GM12878 (cell line): ENCODE measurements around the gene FRMPD2. TPM values are rescaled to one million over a fixed set of nuclear protein-coding genes. Genes with fewer than 3 reads are reported as not detected.
A peak's percentile ranks its signal among the peaks of the same experiment; 100 is the strongest.

Experiments used
- ATAC-seq: fragments of 200-7000 bp; cut with Tn5 transposase; 3 replicates; pipeline ENCODE4 v1.9.1; 2020; ENCODE audit warnings: mild to moderate bottlenecking, moderate library complexity
- BruUV-seq: library from RNA; stranded (reverse); fragments of 400-500 nt; replicated peaks from 2 replicates; lab custom pipeline; 2021; lab: Mats Ljungman, UMichigan
- CTCF ChIA-PET: fragments of 300-600 bp; sonication (Branson Sonifier 250); formaldehyde crosslinking; extraction: SDS; loops from one replicate; lab custom pipeline; 2021; ENCODE audit warnings: inconsistent platforms; lab: Yijun Ruan, JAX
- POLR2A ChIA-PET: fragments of 350-600 bp; formaldehyde crosslinking; extraction: SDS; loops from one replicate; lab custom pipeline; 2021; ENCODE audit warnings: inconsistent platforms; lab: Charles Lee
- RAD21 ChIA-PET: fragments of 300-600 bp; sonication (Branson Sonifier 250); formaldehyde crosslinking; loops from one replicate; lab custom pipeline; 2023; ENCODE audit warnings: antibody characterized with exemption; ENCODE audit not compliant: unreplicated experiment; lab: Charles Lee
- SMC1A ChIA-PET: fragments of 300-600 bp; sonication (Branson Sonifier 250); formaldehyde crosslinking; loops from one replicate; lab custom pipeline; 2023; ENCODE audit not compliant: unreplicated experiment, uncharacterized antibody; lab: Charles Lee
- DNase-seq: peaks from one replicate; pipeline ENCODE4 v3.0.0-alpha.2; 2011; ENCODE audit warnings: low read depth, low spot score
- FAIRE-seq: peaks from 3 replicates; lab custom pipeline; 2011; peaks lifted over from hg19 to GRCh38; lab: Jason Lieb, UNC
- H2AFZ ChIP-seq: 2 replicates; pipeline ENCODE4 v1.6.0; 2011; ENCODE audit warnings: low read depth, low read length, control low read depth; ENCODE audit not compliant: control insufficient read depth
- H3K27ac ChIP-seq: 2 replicates; pipeline ENCODE4 v1.5.1; 2011; ENCODE audit warnings: control low read depth; ENCODE audit not compliant: control insufficient read depth, insufficient read depth
- H3K27me3 ChIP-seq, 2 experiments: replicated peaks in 1 of 2; 2 replicates each; pipeline versions ENCODE4 v1.6.0 to v1.6.1; 2011; ENCODE audit warnings: low read length in 1 of 2; ENCODE audit not compliant: control insufficient read depth in 2 of 2, insufficient read depth in 2 of 2
- H3K36me3 ChIP-seq, 2 experiments: 2 replicates each; pipeline ENCODE4 v1.5.1; 2011; ENCODE audit warnings: low read length in 1 of 2; ENCODE audit not compliant: control insufficient read depth in 2 of 2, insufficient read depth in 2 of 2
- H3K4me1 ChIP-seq: 2 replicates; pipeline ENCODE4 v1.6.1; 2011; ENCODE audit warnings: mild to moderate bottlenecking, low read length, moderate library complexity, mixed read lengths; ENCODE audit not compliant: control insufficient read depth, insufficient read depth
- H3K4me2 ChIP-seq: 2 replicates; pipeline ENCODE4 v1.6.0; 2011; ENCODE audit warnings: control low read depth; ENCODE audit not compliant: control insufficient read depth, insufficient read depth
- H3K4me3 ChIP-seq: fragments of 200-600 bp; sonication (generic); 2 replicates; pipeline ENCODE4 v1.5.1; 2016
- H3K79me2 ChIP-seq: 2 replicates; pipeline ENCODE4 v1.6.0; 2011; ENCODE audit warnings: low read length; ENCODE audit not compliant: control insufficient read depth, insufficient read depth
- H3K9ac ChIP-seq: 2 replicates; pipeline ENCODE4 v1.8.0; 2011; ENCODE audit warnings: low read length, control low read depth, mixed read lengths; ENCODE audit not compliant: control insufficient read depth, insufficient read depth
- H3K9me3 ChIP-seq: replicated peaks from 3 replicates; pipeline ENCODE4 v1.5.1; 2011; ENCODE audit warnings: mild to moderate bottlenecking, low read length; ENCODE audit not compliant: control insufficient read depth, insufficient read depth
- H4K20me1 ChIP-seq: 2 replicates; pipeline ENCODE4 v1.6.0; 2011; ENCODE audit not compliant: control insufficient read depth, insufficient read depth
- BCL11A ChIP-seq: IDR thresholded peaks from 2 replicates; pipeline ENCODE4 v1.6.1; 2011; ENCODE audit warnings: low read depth, low read length
- HCFC1 ChIP-seq: fragments of 150-350 bp; IDR thresholded peaks from 2 replicates; pipeline ENCODE4 v1.6.1; 2014; ENCODE audit warnings: low read length
- IRF4 ChIP-seq: IDR thresholded peaks from 2 replicates; pipeline ENCODE4 v1.6.1; 2011; ENCODE audit warnings: low read depth, low read length
- SPI1 ChIP-seq: IDR thresholded peaks from 2 replicates; pipeline ENCODE4 v1.6.1; 2011; ENCODE audit warnings: low read depth, mild to moderate bottlenecking, low read length, moderate library complexity, borderline replicate concordance; ENCODE audit not compliant: insufficient read depth
- WGBS: methylation state at CpG from one replicate; pipeline ENCODE4 v1.1.6; 2016; ENCODE audit warnings: low lambda C conversion rate; ENCODE audit not compliant: insufficient replicate concordance, insufficient coverage; ENCODE audit errors: missing lambda C conversion rate; 5-methylcytosine and 5-hydroxymethylcytosine counted together
- in situ Hi-C: fragments of 300-500 bp; cut with MboI; formaldehyde crosslinking; loops from 9 replicates; pipeline ENCODE4 v1.14.3; 2018; ENCODE audit warnings: mixed read lengths
- intact Hi-C: fragments of 100-400 bp; cut with micrococcal nuclease; formaldehyde crosslinking; loops from one replicate; pipeline ENCODE4 v1.14.2; 2022; ENCODE audit not compliant: unreplicated experiment
- polyA plus RNA-seq, 11 experiments: library from polyadenylated mRNA; depleted of rRNA in 4 of 11; unstranded in 6 of 11; stranded (reverse) in 5 of 11; fragments of >200 nt; fragmentation: Nextera tagmentation in 4 of 11; fragmentation: Illumina TruSeq in 1 of 11; extraction: Ambion mirVana in 4 of 11; extraction: Trizol in 1 of 11; gene quantifications; 1 replicate in 1 of 11; 2 replicates in 10 of 11; pipeline versions ENCODE4 v1.2.1 to v1.2.3, GENCODE V29; 2011 to 2016; ENCODE audit warnings: inconsistent platforms in 2 of 11, missing spikeins in 2 of 11, low read depth in 1 of 11
- total RNA-seq, 4 experiments: library from RNA; depleted of rRNA in 3 of 4; stranded (reverse); fragments of >200 nt in 3 of 4; fragmentation: Illumina TruSeq in 1 of 4; extraction: Trizol in 1 of 4; gene quantifications; 2 replicates each; pipeline versions ENCODE4 v1.2.1 to v1.2.3, GENCODE V29; 2013 to 2021
- TF ChIP-seq, protein P1 (sequence below), 3 experiments: IDR thresholded peaks in 2 of 3; conservative IDR thresholded peaks in 1 of 3; 2 replicates each; pipeline ENCODE4 v1.5.1; 2011; ENCODE audit warnings: low read depth in 3 of 3, low read length in 3 of 3, mild to moderate bottlenecking in 3 of 3, control low read depth in 2 of 3, moderate library complexity in 2 of 3, inconsistent platforms in 1 of 3, mixed read lengths in 1 of 3; ENCODE audit not compliant: control insufficient read depth in 2 of 3, insufficient read depth in 1 of 3; ENCODE audit errors: extremely low read depth in 1 of 3

Gene FRMPD2
- total and polyA plus RNA-seq, 10 of the 15 experiments (the other 5 are each of a cell fraction or from before 2014, with no cell fraction given): 0.38 to 5.7 (median 1.4) TPM

DNA sequence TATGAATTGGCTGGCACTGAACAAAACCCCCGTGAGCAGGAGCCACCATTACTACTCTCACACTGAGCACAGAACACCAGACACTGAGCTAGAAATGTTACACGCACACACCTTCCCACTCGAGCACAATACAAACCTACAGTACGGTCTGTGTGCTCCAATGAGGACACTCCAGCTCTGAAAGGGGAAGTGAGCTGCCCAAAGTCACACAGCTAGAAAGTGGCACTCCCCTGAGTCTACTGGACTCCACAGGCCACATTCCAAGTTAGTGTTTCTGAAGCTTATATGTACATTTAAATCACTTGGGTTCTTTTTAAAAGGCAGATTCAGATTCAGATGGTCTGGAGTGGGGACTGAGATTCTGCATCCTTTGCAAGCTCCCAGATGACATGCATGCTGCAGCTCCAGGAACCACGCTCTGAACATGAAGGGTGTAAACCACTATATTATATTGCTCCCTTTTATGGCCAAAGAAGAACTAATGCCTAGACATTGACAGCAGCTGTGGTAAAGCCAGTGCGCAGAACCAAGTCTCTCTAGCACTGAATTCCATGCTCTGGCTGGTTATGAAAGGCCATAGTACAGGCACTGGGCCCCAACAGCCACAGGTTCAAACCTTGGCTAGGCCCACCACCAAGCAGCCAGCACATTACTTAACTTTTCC is 77.1 kb downstream of the FRMPD2 start:
- FAIRE-seq (no peak), ATAC-seq (peak; percentile 84), DNase-seq (no peak)
- Histone ChIP-seq H3K9ac (no peak overlapping the region), H3K27ac (no peak overlapping the region), H3K36me3 (no peaks in the 10 kb centered on the region), H4K20me1 (no peaks in the 10 kb centered on the region), H3K9me3 (no peaks in the 10 kb centered on the region), H3K27me3 (no peaks in the 10 kb centered on the region), H3K4me1 (no peaks in the 10 kb centered on the region), H3K79me2 (no peaks in the 10 kb centered on the region), H3K4me3 (no peak overlapping the region), H2AFZ (no peak overlapping the region), H3K4me2 (no peak overlapping the region)
- SMC1A ChIA-PET: interaction anchor here (0.6 to 2.1 kb wide), 10 partner anchors 9 to 164 kb away, joined by 3 to 9 read pairs (median 4); no protein-coding TSS in a partner anchor
- RAD21 ChIA-PET: interaction anchor here (1.3 kb wide), 1 partner anchor 8 kb away, joined by 4 read pairs; no protein-coding TSS in a partner anchor
- WGBS: 49% methylated on average over 6 of the region's 6 CpGs
- POLR2A ChIA-PET: interaction anchor here (1.4 kb wide), 1 partner anchor 79 kb away, joined by 5 read pairs; no protein-coding TSS in a partner anchor
- TF ChIP-seq BCL11A (no peak), SPI1 (peak; percentile 79), IRF4 (no peak), HCFC1 (no peak)
- TF ChIP-seq, protein P1, sequence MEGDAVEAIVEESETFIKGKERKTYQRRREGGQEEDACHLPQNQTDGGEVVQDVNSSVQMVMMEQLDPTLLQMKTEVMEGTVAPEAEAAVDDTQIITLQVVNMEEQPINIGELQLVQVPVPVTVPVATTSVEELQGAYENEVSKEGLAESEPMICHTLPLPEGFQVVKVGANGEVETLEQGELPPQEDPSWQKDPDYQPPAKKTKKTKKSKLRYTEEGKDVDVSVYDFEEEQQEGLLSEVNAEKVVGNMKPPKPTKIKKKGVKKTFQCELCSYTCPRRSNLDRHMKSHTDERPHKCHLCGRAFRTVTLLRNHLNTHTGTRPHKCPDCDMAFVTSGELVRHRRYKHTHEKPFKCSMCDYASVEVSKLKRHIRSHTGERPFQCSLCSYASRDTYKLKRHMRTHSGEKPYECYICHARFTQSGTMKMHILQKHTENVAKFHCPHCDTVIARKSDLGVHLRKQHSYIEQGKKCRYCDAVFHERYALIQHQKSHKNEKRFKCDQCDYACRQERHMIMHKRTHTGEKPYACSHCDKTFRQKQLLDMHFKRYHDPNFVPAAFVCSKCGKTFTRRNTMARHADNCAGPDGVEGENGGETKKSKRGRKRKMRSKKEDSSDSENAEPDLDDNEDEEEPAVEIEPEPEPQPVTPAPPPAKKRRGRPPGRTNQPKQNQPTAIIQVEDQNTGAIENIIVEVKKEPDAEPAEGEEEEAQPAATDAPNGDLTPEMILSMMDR (IDR thresholded peaks at IDR 0.05 in 2 of 3, conservative IDR thresholded peaks at IDR 0.05 in 1 of 3; ENCODE audit: control insufficient read depth in 2 of 3, extremely low read depth in 1 of 3, insufficient read depth in 1 of 3, low read depth in 3 of 3, low read length in 3 of 3): no peak
- no TSS peak for BruUV-seq
- intact Hi-C loops (no loop called here), in situ Hi-C loops (no loop called here)
- CTCF ChIA-PET: interaction anchor here (0.7 to 3.1 kb wide), 6 partner anchors 7 to 1150 kb away, joined by 3 to 11 read pairs (median 3); no protein-coding TSS in a partner anchor
